Stimulated activated CD8-positive, alpha-beta memory T cell treated with anti-CD3 and anti-CD28 coated beads, Interleukin-4, amount 100 ng/mL, for 1 hour (primary cell): ENCODE results near the gene ABCG1.

ENCODE experiments used
- DNase-seq, 2 donors: peaks; one replicate each; pipeline ENCODE4 v3.0.0-alpha.2; 2020; ENCODE audit warnings: low read depth in 2 of 2, low spot score in 1 of 2

The ABCG1 gene

GRCh38 chr21:42304556-42305454 is 85.9 kb downstream of the ABCG1 start:
- no peak for DNase-seq

DNA sequence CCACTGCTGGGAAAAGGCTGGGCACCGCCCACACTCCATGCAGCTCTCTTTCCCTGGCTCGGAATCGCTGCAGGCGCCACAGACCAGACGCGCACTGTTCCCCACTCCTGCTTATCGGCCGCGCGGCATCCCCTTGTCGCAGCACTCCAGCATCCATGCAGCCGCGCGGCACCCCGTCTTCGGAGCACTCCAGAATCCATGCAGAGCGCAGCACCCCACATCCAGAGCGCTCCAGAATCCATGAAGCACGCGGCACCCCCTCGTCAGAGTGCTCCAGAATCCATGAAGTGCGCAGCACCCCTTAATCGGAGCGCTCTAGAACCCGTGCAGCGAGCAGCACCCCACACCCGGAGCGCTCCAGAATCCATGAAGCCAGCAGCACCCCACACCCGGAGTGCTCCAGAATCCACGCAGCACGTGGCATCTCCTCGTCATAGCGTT is 86.8 kb downstream of the ABCG1 start:
- DNase-seq, result no peak

DNA sequence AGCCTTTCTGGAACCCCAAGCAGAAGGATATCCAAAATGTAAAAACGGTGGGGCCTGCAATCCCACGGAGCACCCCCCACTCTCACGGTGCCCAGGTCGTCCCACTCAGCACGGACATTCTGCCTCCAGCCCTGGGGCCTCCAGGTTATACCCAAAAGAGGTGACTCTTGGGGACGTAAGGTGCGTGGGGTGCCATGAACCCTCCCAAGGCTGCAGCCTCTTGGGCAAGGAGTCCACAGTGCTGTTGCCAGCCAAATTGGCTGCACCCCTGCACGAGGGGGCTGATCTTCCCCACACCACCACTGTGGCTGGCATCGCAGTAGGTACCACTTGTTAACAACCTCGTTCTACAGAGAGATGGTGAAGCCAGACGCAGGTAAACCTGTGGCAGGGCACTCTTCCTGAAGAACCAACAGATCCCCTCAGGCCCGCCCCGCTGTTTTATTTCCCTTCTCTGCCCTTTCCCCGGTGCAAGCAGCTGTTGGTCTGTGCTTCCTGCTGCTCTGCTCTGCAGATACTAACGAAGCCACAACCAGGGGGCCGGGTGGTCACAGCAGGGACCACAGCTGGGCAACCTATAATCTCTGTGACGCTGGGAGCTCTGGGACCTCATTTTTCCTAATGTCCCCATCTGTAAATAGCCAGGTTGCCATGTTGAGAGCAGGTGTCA is 87.6 kb downstream of the ABCG1 start:
- no peak for DNase-seq

- no peak for DNase-seq
Observed at GRCh38 chr21:42307106-42307505, 88.2 kb downstream of the ABCG1 start.

DNA sequence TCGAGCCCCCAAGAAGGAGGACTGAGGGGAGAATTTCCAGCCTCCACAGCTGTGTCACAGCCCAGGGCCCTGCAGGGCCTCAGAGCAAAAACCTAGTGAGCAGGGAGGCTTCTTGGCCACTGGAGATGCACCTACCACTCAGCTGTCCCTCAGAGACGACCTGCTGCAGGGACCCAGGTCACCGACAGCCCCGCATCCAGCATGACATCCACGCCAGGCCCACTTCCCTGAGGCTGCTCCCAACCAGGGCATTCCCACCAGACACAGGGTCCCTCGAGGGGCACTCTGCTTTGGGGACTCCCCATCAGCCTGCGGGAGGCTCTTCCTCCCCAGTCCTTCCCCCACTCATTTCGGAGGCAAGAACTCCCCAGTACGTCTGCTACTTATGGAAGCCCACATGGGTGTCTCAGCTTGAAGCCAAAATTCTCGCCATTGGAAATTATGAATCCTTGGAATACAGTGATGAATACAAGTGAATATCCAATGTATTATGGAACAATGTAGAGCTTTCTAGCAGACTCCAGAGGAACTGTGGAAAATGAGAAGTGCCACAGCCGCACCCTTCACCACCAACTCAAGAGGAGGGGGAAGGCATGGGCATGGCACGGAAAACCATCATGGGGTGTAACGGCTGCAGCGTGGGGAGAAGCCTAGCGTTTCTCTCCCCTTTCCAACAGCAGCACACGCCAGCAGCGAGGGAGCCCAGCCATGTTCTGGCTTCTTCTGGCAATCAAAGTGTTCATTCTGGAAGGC is 89.4 kb downstream of the ABCG1 start:
- DNase-seq, result no peak

DNA sequence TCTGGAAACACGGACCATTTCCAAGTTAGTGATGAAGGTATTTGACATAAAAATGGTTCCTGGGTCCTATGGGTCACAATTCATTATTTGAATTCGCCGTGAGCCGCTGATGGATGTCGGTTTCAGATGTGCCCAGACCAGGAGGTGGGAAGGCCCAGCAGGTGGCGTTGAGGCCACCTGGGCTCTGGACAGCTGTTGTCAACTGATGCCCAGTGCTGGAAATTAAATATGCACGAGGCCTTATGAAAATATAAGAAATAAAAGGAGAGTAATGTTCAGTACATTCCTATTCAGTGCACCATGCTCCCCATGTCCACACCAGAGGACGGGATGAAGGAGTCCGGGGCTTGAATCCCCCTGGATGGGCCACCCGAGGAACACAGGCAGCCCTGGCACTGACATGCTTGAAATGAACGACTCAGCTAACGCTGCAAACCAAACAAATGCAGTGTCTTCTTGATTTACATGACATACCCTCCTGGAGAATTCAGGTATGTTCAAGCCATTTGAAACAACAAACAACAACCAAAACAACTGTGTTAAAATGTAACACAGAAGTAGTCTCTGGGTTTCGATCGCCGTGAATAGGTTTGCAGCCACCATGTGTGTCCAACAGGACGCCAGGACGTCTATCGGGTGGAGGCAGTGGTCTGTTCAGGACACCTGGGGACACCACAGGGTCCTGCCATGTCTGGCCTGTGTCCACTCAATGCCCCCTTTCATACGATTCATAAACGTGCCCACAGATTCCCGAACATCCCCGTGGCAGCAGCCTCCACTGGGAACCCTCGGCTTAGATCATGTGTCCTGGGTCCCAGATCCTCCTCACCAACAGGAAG is 90.2 kb downstream of the ABCG1 start:
- no peak for DNase-seq

DNA sequence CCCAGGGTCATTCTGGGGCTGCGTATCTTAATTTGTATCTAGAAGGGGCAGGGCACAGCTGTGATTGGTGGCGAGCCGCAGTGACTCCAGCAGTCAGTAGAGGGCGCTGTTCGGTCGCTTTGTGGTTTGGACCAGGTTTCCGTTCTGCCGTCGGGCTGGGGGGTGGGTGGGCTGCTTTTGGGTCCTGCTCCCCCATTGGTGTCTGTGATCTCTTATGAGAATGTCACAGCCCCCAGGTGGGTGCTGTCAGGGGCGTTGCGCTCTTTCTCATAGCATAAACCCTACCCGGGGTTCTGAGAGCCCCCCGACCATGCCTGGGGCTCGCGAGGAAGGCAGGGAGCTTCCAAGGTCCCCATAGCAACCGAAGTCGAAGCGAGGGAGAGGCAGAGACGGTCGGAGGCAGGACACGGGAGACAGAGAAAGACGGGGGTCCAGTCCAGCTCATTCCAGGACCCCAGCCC is 90.8 kb downstream of the ABCG1 start:
- DNase-seq, result peak; percentile 44 to 48

GRCh38 chr21:42310411-42311001 is 91.6 kb downstream of the ABCG1 start:
- DNase-seq, result no peak

DNA sequence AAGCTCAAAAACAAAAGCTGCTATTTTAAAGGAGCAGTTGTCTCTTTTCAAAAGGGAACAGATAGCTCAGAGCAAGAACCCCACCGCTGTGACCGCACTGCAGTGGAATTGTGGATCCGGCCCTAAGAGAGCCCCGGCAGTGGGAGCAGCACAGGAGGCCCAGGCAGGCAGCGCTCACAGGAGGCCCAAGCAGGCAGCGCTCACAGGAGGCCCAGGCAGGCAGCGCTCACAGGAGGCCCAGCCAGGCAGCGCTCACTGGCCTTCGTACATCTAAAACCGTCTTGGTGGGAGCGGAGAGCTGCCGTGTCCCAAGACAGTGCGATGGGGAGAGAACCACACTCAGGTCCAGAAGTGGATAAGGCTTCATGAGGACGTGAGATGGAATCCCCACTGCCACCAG is 92.2 kb downstream of the ABCG1 start:
- no peak for DNase-seq

DNA sequence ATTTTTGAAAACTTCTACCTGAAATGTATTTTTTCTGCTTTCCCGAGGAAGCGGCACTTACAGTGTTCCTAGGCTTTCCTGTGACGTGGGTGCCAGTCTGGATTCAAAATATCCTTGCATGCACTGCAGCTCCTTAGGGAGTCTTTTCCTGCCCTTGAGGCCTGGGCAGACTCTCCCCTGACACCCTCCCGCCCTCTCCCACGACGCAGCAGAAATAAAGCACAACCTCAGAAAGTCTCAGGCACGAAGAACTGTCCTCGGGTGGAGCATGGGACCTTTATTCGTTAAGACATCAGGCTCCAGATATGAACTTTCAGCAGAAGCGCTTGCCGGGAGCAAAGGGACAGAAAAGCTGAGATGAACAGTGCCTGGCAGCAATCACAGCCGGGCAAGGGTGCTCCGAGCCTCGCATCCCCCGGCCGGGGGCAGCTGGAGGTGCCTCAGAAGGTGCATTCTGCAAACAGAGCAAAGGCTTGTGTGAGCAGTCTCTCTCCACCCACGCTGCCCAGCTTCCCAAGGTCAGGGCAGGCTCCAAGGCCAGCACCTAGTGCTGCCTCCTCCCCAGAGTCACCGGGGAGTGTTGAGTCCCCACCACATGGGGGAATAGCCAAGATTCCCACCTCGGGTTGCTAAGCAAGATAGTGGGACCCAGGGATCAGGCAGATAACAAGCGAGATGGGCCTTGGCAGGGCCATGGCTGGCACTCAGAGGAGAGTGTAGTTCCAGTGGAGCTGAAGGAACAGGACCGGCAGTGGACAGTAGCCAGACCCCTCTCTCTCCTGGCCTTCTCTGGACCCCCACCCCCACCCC is 93.1 kb downstream of the ABCG1 start:
- DNase-seq, result no peak

DNA sequence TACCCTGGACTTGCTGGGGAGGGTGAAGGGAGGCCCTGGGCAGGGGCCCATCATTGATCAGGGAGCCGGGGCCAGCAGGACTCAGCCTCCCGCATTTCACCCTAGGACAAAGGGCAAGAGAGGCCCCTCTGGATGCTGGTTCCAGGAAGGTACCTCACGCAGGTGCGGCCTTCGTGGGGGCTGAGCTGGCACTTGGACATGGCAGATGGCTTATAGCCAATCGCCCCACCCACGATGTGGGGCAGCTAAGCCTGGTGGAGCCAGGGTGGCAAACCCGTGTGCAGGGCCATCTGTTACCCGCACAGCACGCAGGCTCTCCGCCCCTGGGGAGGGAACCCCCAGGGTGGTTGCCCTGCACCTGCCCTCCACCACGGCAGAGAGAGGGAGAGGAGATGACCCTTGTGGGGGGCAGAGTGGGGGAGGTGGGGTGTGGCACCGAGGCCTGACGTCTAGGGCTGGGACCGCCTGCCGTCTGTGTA is 93.7 kb downstream of the ABCG1 start:
- no peak for DNase-seq

DNA sequence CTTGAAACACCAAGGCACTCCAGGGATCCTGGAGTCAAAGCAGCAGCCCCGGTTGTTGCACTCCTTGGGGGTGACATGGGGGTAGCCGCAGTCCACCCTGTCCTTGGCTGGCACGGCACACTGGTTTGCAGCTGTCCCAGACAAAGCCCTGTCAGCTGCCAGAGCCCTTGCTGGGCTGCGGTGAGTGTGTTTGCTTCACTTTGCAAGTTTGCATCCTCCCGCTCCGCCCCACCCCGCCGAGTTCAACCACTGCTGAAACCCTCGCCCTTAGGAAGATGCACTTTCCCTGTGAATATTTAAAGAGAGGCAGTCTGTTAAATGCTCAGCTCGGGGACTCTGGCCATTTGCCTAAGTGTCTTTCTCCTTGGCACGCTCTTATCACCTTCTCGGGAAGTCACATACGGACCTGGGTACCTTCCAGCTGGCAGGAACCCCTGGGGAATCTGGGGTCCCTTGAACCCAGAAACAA is 94.6 kb downstream of the ABCG1 start:
- no peak for DNase-seq

DNA sequence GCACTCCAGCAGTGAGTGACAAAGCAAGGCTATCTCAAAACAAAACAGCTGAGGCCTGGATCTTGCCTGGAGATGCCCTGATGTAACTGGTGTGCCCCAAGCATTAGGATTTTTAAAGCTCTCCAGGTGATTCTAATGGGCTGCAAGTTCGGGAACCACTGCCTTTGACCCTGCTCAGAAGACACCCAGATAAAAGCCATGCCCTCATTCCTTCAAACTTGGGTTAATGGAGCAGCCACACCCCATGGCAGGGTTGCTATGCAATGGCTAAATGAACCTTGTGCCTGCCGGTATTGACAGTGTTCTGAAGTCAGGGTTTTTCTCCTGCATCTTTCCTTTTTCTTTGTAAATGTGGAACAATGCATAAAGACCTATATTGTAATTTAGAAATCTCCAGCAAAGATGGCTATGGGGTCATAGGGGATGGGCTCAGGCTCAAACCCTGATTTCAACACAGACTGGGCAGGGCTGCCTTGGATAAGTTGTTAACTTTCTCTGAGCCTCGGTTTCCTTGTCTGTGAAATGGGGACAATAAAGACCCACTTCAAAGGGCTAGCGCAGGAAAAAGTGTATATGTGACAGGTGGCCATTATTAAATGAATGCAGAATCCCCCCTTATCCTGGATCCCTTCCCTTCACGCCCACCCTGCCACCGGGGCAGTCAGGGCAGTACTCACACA is 95.8 kb downstream of the ABCG1 start:
- no peak for DNase-seq

- no peak for DNase-seq
Observed at GRCh38 chr21:42315296-42315891, 96.5 kb downstream of the ABCG1 start, which contains the start of gene TFF3. TSS of gene TFF3 (minus strand) at chr21:42315409. CDS start at chr21:42315374, 35 bp downstream.

DNA sequence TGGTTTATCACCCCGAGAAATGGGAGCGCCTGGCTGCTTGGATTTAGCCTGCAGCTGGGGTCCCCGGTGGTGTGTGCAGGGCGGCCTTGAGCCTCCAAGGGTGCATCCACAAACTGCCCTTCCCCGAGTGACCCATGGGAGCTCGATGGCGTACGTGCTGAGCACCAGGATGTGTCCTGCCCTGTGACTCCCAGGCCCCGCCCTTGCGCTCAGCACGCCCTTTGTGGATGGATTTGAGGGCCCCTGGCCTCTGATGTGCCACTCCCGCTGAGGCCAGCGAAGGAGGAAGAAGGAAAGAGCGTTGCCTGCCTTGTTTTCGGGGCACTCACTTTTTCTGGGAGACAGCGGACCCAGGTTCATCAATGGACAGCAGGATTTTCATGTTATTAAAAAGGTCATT is 98.0 kb downstream of the ABCG1 start:
- no peak for DNase-seq

GRCh38 chr21:42317341-42317741 is 98.4 kb downstream of the ABCG1 start:
- DNase-seq, result no peak

DNA sequence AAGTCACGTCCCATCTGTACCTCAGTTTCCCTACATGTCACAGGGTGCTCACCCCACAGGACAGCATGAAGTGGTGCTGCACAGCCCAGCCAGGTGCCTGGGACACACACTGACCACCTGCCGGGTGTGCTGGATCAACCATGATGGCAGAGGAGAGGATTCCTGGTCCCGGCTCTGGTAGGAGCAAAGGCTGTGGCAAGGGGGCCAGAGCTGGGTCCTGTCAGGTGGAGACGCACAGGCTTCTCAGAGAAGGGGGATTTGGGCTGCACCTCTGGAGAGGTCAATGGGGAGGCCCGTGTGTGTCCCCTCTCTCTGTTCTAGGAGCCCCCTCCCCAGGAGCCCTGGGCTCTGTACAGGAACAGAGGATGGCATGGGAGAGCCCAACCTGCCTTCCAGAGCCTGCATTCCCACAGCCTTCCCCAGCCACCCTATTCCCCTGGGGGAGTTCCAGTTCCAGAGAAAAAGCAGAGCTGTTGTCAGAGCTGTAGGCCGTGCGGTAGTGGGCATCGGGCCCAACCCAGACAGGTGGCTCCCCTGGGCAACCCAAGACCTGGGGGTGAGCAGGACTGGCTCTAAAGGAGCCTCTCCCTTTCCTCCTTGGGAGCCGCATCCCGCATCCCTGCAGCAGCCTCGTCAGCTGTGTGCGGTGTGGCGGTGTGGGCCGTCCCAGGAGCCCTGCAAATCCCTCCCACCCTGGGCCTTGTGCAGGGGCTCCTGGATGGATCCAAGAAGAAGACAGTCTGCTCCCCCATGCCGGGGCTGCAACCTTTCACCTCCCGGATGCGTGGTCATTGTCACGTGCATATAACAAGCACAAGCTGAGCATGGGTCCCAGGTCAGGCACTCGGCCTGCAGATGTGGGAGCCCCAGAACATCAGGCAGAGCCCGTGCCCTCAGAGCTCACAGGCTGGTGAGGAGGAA is 99.1 kb downstream of the ABCG1 start:
- no peak for DNase-seq
